H7 (cell line): Measurements from ENCODE around the gene CNTNAP2. TPM values are rescaled to one million over a fixed set of nuclear protein-coding genes. Genes with fewer than 3 reads are reported as not detected.

Experiments
- DNase-seq: peaks from one replicate; pipeline ENCODE4 v3.0.0; 2012
- H3K27me3 ChIP-seq: 2 replicates; pipeline ENCODE4 v1.6.0; 2011; ENCODE audit warnings: mild to moderate bottlenecking, low read length; ENCODE audit not compliant: control insufficient read depth, insufficient read depth
- H3K36me3 ChIP-seq: replicated peaks from 2 replicates; pipeline ENCODE4 v1.5.1; 2011; ENCODE audit warnings: low read length; ENCODE audit not compliant: control insufficient read depth, insufficient read depth
- H3K4me3 ChIP-seq: 2 replicates; pipeline ENCODE4 v1.5.1; 2011; ENCODE audit warnings: low read depth, mild to moderate bottlenecking, control low read depth, low read length, moderate library complexity; ENCODE audit not compliant: insufficient read depth
- total RNA-seq: library from RNA; depleted of rRNA; stranded (reverse); fragments of >200 nt; shearing (Covaris generic); gene quantifications from 2 replicates; pipeline ENCODE4 v1.2.3, GENCODE V29; 2014

Gene CNTNAP2
- total RNA-seq, 1 experiment from 2014 or later = 109 TPM

DNA sequence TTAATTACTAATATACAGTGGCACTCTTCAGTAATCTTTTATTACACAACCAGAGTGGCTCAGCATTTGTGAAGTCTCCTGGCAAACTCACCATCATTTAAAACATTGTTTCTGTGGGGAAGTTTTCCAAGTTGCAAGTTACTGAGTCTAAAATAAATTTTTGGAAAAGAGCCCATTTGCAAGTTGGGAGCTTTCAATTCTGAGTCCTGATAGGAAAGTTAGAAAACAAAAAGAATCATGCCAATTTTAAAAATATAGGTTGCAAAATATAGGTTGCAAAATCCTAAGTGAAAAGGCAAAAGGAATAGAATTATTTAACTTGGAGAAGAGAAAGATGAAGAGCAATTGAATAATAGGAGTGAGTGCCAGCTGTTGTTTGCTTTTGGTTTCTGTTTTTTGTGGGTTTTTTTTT, 2095.1 kb downstream of the CNTNAP2 start:
- no peak overlapping the region for H3K4me3 ChIP-seq
- no peaks in the 10 kb centered on the region for H3K36me3 ChIP-seq
- H3K27me3 ChIP-seq = no peaks in the 10 kb centered on the region
- DNase-seq = no peak

DNA sequence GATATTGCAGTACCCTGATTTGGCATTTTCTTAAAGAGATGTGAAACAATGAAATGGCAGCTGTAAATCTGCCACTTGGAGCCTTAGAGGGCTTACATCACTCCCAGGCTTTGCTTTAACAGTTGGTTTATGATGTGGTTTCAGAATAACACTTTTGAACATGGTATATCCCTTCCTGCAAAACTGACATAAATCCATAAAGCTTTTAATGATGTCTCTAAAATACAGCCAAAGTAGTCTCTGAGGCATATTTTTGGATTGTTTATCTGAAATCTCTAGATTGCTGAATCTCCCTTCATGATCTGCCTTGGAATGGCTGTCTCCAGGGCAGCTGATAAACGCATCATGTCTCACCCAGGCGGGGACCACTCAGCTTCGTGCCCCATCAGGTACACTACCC, 2096.1 kb downstream of the CNTNAP2 start:
- no peaks in the 10 kb centered on the region for H3K36me3 ChIP-seq
- DNase-seq = no peak

DNA sequence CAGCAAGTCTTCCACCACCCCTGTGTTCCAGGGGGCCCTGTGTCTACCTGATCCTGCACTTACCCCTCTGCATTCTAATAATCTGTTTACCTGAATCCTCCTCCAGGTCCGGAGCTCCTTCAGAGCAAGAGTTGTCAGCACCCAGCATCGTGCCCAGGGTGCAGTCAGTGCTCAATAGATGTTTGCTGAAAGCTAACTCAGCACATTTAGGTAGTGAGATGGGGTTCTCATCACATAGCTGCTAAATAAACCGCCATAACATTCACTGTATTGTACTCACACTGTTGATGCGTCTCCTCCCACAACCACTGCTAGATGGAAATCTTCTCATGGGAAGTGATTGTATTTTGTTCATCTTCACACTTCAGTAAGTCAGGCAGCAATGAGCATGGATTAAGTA, 2097.5 kb downstream of the CNTNAP2 start:
- H3K36me3 ChIP-seq = no peaks in the 10 kb centered on the region
- no peaks in the 10 kb centered on the region for H3K27me3 ChIP-seq
- DNase-seq = no peak
- H3K4me3 ChIP-seq = no peak overlapping the region

More for the DNA sequence above, 2096.1 kb downstream of the CNTNAP2 start:
- Histone ChIP-seq H3K27me3 (no peaks in the 10 kb centered on the region), H3K4me3 (no peak overlapping the region)

DNA sequence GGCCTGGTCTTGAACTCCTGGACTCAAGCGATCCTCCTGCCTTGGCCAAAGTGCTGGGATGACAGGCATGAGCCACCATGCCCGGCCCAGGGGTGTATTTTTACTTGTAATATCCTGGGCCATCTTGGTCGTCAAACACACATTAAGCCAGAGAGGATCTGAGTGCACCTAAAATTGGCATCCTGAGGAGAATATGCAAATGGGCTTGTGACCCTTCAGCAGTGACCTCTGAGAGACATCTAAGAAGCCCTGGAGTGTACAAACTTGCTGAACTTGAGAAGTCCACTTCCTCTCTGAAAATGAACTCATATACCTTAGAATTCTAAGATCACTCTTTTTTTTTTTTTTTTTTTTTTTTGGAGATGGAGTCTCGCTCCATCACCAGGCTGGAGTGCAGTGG, 2102.0 kb downstream of the CNTNAP2 start:
- DNase-seq = no peak
- Histone ChIP-seq H3K27me3 (no peaks in the 10 kb centered on the region), H3K4me3 (no peak overlapping the region), H3K36me3 (no peaks in the 10 kb centered on the region)

DNA sequence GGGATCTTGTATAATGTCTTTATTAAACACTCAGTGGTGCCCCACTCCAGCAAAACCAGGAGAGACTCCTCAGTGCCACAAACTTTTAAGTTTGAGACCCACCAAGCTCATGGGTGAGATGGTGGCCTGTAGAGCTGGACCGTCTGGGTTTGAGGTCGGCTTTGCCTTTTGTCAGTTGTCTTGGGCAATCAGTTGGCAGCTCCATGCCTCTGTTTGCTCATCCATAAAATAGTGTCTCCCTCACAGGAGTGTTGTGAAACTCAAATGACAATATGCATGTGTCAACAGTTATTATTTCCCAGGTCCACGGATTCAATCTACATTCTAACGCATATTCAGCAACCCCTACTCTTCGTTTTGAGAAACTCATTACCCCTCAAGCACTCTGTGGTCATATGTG, 2106.1 kb downstream of the CNTNAP2 start:
- no peak for DNase-seq
- H3K36me3 ChIP-seq = no peaks in the 10 kb centered on the region
- no peak overlapping the region for H3K4me3 ChIP-seq
- no peaks in the 10 kb centered on the region for H3K27me3 ChIP-seq

DNA sequence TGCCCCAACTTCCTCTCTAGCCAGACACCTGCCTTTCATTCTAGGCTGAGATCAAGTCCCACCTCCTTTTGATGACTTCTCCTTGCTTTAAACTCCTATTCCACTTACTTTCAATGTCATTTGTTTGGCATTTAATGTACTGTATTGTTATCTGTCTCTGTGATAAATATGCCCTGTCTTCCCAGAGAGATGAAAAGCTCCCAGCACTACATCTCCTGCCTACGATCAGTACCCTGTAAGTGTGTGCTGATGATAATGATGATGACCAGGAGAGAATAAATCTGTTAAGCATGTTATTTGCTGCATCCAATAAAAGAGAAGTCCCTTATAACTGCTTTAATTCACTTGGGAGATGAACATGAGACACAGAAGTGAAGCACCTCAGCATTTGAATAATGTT, 2106.6 kb downstream of the CNTNAP2 start:
- Histone ChIP-seq H3K36me3 (no peaks in the 10 kb centered on the region), H3K27me3 (no peaks in the 10 kb centered on the region), H3K4me3 (no peak overlapping the region)
- no peak for DNase-seq

DNA sequence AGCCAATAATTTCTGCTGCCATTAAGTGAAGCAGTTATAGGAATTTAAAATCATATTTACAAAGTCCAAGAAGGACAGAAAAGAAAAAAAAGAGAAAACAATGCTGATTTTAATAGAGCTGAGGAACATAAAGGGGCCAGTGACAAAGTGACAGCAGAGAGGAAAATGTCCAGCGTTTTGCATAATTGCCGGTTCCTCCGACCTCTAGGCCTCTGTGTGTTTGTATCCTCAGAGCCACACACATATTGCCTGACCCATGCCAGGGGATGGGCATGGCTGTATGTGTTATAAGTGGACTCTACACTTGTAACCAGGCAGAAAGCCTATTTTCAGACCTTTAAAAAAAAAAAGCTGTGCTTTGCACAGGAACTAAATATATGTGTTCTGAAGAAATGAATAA, 2107.1 kb downstream of the CNTNAP2 start:
- Histone ChIP-seq H3K4me3 (no peak overlapping the region), H3K27me3 (no peaks in the 10 kb centered on the region), H3K36me3 (no peaks in the 10 kb centered on the region)
- no peak for DNase-seq

DNA sequence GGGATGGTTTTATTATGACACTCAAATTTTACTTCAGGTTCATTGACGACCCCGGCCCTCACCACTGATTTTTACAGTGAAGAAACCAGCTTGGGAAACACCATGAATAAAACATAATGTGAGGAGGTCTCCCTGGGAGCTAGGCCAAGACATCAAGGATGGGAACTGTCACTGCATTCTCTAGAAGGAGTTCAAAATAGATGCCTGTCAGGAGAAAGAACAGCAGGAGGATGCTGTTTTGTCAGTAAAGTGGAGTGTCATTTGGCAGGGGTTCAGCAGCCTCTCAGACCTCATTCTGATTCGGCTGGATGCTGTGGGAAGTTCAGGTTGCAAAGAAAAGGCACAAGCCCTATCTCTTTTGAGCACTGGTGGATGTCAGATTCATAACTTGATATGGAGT, 2113.7 kb downstream of the CNTNAP2 start:
- Histone ChIP-seq H3K27me3 (no peaks in the 10 kb centered on the region), H3K36me3 (no peaks in the 10 kb centered on the region), H3K4me3 (no peak overlapping the region)
- DNase-seq = no peak

DNA sequence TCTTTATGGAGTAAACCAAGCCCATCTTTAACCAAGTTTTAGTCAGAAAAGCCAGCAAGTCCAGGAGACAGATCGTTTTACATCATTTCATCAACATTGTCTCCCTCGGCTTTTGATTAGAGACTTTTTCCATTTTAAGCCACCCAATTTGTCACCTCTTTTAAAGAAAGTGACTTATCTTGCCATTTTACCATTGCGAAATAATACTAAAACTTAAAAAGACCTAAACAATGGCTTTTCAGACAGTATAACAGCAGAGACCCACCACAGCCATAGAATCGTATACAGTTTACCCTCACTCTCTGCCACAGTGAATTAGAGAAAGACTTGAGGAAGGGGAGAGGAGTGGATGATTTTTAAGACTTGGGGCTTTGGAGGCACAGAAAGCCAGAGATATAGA, 2114.3 kb downstream of the CNTNAP2 start:
- Histone ChIP-seq H3K4me3 (no peak overlapping the region), H3K27me3 (no peaks in the 10 kb centered on the region), H3K36me3 (no peaks in the 10 kb centered on the region)
- DNase-seq = no peak

DNA sequence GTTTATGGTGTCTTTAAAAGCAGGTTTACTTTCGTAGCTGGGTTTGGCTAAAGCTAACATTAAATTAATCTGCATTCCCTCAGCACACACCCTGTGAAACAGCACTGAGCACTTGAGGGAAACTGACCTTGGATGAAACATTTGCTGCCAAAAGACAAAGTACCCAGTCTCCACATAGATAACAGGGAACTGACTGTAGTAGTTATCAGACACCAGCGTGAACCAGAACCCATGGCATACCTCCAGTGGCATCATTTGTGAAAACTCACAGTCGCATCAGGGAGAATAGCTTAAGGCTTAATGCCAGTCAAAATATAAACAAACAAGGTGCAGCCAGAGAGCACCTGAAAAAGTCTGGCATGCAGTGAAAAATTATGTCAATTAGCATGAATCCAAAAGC, 2116.2 kb downstream of the CNTNAP2 start:
- Histone ChIP-seq H3K4me3 (no peak overlapping the region), H3K27me3 (no peaks in the 10 kb centered on the region), H3K36me3 (no peaks in the 10 kb centered on the region)
- no peak for DNase-seq

DNA sequence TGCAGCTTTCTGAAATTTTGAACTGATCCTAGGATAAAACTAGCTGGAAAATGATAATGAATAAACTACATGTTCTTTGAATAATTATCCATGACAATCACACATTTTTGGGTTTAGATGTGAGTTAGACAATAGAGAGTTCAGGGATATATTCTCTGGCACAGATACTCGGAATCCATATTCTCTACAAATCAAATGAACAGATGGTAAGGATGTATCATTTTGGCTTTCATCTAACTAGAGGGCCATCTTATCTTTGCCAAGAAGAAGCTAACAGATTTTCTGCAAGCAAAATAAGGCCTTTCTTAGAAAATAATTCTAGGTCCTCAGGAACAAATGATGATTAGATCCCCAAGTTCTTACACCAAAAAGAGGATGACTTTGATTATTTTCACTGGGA, 2118.1 kb downstream of the CNTNAP2 start:
- no peak overlapping the region for H3K4me3 ChIP-seq
- DNase-seq = no peak
- no peaks in the 10 kb centered on the region for H3K36me3 ChIP-seq
- no peaks in the 10 kb centered on the region for H3K27me3 ChIP-seq

DNA sequence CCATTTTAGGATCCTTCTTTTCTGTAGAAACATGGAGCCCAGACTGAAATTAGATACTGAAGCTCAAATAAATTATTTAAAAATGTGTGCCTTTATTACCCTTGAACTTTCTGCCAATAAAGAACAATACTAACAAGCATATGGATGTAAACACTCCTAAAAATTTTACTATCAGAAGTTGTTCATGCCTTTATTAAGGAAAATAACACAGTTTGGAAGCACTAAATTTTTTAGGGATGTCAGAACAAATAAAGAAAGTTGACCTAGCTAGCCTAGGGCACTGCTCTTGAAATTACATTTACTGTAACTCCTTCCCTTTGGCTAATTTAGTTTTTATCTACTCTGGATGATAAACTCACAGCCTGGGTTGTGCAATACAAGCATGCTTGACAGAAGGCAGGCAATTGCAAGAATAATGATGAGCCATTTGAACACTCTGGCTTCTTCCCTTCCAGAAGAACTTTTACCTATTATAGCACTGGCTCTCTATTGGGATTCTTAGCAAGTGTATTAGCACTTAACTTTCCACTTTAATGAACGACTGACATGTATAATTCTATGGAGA, 2122.2 kb downstream of the CNTNAP2 start:
- Histone ChIP-seq H3K36me3 (no peaks in the 10 kb centered on the region), H3K4me3 (no peak overlapping the region), H3K27me3 (no peaks in the 10 kb centered on the region; the same call in 1 of the 2 replicates)
- no peak for DNase-seq

DNA sequence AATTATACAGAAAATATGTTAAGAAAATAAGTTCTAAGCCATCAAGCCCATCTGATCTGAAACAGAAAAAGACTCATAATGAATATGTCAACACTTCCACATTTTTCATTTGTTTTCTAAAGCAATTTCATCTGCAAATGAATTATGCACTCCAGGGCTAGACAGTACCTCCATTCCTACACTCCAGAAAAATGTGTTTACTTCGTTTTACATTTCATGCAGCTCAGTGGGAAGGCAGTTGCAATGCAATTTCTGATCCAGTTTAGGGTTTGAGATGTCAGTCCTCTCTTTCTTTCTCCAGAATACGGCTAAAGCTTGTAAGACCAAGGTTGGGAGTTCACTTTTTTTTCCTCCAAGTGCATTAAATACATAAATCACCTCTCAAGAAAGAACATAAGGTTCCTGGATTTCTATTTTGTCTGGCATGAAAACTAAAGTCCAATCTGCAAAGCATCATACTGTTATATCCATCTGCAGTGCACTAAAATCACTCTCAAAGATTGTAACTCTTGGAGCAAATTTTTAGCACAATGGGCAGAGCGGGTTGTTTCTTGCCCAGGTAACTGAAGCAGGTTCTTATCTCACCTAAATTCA, 2125.2 kb downstream of the CNTNAP2 start:
- no peak for DNase-seq
- Histone ChIP-seq H3K36me3 (no peaks in the 10 kb centered on the region), H3K27me3 (no peaks in the 10 kb centered on the region; the same call in 1 of the 2 replicates), H3K4me3 (no peak overlapping the region)

DNA sequence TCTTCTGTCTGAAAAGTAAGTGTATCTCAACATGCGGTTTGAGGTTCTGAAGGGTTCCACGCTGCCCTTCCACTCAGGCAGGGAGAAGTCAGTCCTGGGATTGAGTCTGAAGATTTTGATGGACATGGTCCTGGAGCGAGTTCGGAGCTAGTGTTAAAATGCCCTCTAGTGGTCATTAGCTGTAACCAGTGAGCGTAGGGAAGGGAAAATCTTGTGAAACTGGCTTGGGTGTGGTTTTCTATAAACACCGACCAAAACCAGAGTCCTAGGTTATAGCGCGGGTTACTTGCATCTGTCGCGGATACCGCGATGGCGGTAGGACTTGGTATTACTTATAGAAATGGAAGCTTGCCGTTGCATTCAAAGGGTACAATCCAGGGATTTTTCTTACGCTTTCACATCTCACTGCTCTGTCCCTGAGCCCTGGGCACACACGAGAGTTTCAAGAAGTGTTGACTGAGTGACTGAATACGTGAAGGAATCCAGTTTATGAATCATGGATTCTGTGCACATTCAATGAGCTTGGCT, 2125.8 kb downstream of the CNTNAP2 start:
- peak; percentile 76 for DNase-seq
- no peaks in the 10 kb centered on the region; the same call in 1 of the 2 replicates for H3K27me3 ChIP-seq
- H3K4me3 ChIP-seq = no peak overlapping the region
- no peaks in the 10 kb centered on the region for H3K36me3 ChIP-seq

DNA sequence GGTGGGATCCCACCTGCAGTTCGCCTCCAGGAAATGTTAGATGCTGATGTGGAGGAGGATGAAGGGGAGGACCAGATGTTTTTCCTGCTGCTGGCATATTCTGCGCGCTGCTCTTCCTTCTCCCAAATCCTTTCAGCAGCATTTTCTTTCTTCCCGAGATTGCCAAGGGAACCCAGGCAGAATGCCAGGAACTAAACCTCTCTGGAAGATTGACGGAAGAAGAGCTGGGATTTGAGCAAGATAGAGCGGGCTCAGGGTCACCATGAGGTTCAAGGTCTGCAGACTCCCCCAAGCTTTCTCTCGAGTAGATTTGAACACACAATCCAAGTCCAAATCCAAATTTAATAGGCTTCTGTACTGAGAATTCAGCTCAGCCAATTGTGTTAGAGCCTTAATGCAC, 2128.8 kb downstream of the CNTNAP2 start:
- no peak overlapping the region for H3K4me3 ChIP-seq
- no peak for DNase-seq
- no peaks in the 10 kb centered on the region for H3K36me3 ChIP-seq
- H3K27me3 ChIP-seq = no peaks in the 10 kb centered on the region; the same call in 1 of the 2 replicates
